Fibroblast of mammary gland (primary cell): ENCODE results near the gene NR1H3.

Experiments
- DNase-seq: peaks from one replicate; pipeline ENCODE4 v3.0.0-alpha.2; 2010; ENCODE audit warnings: low read depth
- H3K4me3 ChIP-seq: 2 replicates; pipeline ENCODE4 v1.5.1; 2011; ENCODE audit warnings: low read depth, mild to moderate bottlenecking, low read length, moderate library complexity; ENCODE audit not compliant: control insufficient read depth
- CTCF ChIP-seq: conservative IDR thresholded peaks from 2 replicates; pipeline ENCODE4 v1.5.1; 2011; ENCODE audit warnings: low read depth, low read length, inconsistent platforms; ENCODE audit not compliant: control insufficient read depth, insufficient read depth

Gene NR1H3

GRCh38 chr11:47267876-47268275, 10.1 kb downstream of the NR1H3 start:
- no peak for DNase-seq
- TF ChIP-seq CTCF: no peak
- no peak overlapping the region for H3K4me3 ChIP-seq

GRCh38 chr11:47268448-47269001, 10.7 kb downstream of the NR1H3 start:
- no peak for TF ChIP-seq CTCF
- DNase-seq: no peak
- H3K4me3 ChIP-seq: no peak overlapping the region

GRCh38 chr11:47269002-47269828, 11.4 kb downstream of the NR1H3 start:
- no peak for TF ChIP-seq CTCF
- peak overlapping the region; percentile 71 for H3K4me3 ChIP-seq
- peak; percentile 78 for DNase-seq

GRCh38 chr11:47269829-47270305, 12.1 kb downstream of the NR1H3 start, which contains the start of gene MADD:
Gene MADD, plus strand, starts transcription at chr11:47270133.
- peak within 1 kb of the TSS; percentile 71 for H3K4me3 ChIP-seq
- TF ChIP-seq CTCF: no peak
- peak; percentile 74 for DNase-seq

GRCh38 chr11:47270331-47271271, 12.8 kb downstream of the NR1H3 start:
- peak overlapping the region; percentile 71 for H3K4me3 ChIP-seq
- peak; percentile 74 for DNase-seq

More at GRCh38 chr11:47270331-47271271, 12.8 kb downstream of the NR1H3 start:
- peak; percentile 20 for TF ChIP-seq CTCF
